Fibroblast of villous mesenchyme (primary cell): Measurements from ENCODE around the gene ABHD14A. TPM values are rescaled to one million over a fixed set of nuclear protein-coding genes. Genes with fewer than 3 reads are reported as not detected.
"Not testable (repeated sequence)": the region's sequence is repeated elsewhere in the genome, so short reads cannot be mapped to it uniquely, and the experiment has no call there.

Experiments used
- DNase-seq: peaks from one replicate; pipeline ENCODE4 v3.0.0-alpha.2; 2010; ENCODE audit warnings: low read depth
- H3K4me3 ChIP-seq: 2 replicates; pipeline ENCODE4 v1.5.1; 2011; ENCODE audit warnings: low read depth, mild to moderate bottlenecking, low read length
- total RNA-seq: library from RNA; depleted of rRNA; stranded (reverse); fragments of >200 nt; gene quantifications from 2 replicates; pipeline ENCODE4 v1.2.3, GENCODE V29; 2012
- TF ChIP-seq, protein P1 (sequence below): IDR thresholded peaks from 2 replicates; pipeline ENCODE4 v1.5.1; 2012; ENCODE audit warnings: low read depth, mild to moderate bottlenecking, low read length; ENCODE audit not compliant: insufficient read depth

The ABHD14A gene
- total RNA-seq, 1 donor: 5.2 TPM

DNA sequence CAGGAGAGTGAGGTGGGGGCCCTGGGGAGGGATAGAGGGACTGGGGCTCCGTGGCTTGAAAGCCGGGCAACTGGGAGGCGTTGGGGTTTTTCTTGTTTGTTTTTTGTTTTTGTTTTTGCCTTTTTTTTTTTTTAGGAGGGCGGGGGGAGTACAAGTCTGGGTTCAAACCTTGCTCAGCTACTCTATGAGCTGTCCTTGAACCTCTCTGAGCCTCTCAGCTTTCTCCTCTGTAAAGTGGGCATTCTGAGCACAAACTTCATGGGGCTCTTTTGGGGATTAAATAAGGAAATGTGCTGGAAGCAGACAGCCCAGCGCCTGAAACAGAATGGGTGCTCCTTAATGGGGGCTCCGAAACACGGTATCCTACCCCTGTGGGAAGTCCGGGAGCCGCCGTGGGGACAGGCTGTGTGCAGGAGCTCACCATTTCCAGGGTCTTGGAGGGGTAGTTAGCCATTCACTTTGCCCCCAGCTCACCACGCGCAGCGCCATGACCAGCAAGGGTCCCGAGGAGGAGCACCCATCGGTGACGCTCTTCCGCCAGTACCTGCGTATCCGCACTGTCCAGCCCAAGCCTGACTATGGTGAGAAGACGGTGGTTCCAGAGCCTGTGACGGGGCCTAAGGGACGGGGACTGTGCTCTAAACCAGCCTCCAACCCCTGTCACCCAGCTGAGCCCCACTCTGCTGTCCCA lies 8.9 kb downstream of the ABHD14A start:
- peak overlapping the region; percentile 66 for H3K4me3 ChIP-seq
- TF ChIP-seq, protein P1, sequence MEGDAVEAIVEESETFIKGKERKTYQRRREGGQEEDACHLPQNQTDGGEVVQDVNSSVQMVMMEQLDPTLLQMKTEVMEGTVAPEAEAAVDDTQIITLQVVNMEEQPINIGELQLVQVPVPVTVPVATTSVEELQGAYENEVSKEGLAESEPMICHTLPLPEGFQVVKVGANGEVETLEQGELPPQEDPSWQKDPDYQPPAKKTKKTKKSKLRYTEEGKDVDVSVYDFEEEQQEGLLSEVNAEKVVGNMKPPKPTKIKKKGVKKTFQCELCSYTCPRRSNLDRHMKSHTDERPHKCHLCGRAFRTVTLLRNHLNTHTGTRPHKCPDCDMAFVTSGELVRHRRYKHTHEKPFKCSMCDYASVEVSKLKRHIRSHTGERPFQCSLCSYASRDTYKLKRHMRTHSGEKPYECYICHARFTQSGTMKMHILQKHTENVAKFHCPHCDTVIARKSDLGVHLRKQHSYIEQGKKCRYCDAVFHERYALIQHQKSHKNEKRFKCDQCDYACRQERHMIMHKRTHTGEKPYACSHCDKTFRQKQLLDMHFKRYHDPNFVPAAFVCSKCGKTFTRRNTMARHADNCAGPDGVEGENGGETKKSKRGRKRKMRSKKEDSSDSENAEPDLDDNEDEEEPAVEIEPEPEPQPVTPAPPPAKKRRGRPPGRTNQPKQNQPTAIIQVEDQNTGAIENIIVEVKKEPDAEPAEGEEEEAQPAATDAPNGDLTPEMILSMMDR: no peak
- DNase-seq: no peak

DNA sequence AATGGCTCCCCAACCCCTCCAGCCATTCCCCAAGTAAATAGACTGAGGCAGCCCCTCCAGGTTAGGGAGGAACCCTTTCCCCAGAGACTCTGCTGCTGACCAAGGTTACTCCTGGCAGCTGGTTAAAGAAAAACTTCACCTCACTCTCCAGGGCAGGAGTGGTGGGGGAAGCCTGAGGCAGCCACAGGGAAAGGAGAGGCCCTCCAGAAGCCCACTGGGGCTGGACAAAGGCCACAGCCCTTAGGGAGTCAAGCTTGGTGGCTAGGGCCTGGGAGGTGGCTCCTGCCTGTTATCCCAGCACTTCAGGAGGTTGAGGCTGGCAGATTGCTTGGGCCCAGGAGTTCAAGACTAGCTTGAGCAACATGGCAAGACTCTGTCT lies 9.4 kb downstream of the ABHD14A start:
- TF ChIP-seq, protein P1: no peak
- peak overlapping the region; percentile 66 for H3K4me3 ChIP-seq
- no peak for DNase-seq

DNA sequence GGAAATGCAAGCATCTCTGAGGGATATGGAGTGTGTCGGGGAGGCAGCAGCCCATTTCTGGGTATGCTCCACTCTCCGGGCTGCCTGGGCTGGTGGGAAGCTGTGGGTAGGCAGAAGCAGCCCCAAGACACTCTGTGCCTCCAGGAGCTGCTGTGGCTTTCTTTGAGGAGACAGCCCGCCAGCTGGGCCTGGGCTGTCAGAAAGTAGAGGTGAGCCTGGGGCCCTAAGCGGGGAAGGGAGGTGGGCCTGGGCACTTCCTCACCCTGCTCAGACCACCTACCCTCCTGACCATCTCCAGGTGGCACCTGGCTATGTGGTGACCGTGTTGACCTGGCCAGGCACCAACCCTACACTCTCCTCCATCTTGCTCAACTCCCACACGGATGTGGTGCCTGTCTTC lies 10.2 kb downstream of the ABHD14A start:
- TF ChIP-seq, protein P1: no peak
- H3K4me3 ChIP-seq: no peak overlapping the region

DNA sequence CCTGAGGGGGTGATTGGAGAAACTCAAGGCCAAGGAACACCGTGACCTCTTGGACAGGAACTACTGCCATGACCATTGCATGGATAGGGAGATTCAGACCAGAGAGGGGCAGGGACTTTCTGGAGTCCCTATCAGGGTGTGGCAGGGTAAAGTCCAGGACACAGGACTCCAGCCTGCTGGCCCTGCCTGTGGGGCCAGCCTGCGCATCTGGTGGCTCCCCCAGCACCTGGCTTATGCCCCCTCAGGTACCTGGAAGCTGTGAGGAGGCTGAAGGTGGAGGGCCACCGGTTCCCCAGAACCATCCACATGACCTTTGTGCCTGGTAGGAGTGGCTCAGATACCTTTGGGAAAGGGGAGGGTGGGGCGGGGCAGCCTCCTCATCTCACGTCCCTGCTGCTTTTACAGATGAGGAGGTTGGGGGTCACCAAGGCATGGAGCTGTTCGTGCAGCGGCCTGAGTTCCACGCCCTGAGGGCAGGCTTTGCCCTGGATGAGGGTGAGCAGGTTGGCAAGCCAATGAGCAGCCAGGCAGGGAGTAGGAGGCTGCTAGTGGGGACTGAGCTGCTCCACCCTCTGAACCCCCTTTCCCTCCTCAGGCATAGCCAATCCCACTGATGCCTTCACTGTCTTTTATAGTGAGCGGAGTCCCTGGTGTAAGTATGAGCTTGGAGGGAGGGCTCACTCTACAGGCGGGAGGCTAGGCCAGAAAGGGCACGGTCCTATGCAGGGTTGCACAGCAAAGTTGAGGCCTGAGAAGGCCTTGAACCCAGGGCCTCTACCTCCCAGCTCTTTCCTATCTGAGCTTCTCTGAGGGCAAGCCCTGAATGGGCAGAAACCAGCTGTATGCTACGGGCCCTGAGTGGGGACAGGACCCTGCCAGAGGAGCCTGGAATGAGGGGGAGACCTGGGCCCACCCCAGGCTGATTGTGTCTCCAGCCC lies 11.4 kb downstream of the ABHD14A start:
- DNase-seq: no peak
- TF ChIP-seq, protein P1: no peak
- no peak overlapping the region for H3K4me3 ChIP-seq

More for the DNA sequence above, 10.2 kb downstream of the ABHD14A start:
- no peak for DNase-seq

DNA sequence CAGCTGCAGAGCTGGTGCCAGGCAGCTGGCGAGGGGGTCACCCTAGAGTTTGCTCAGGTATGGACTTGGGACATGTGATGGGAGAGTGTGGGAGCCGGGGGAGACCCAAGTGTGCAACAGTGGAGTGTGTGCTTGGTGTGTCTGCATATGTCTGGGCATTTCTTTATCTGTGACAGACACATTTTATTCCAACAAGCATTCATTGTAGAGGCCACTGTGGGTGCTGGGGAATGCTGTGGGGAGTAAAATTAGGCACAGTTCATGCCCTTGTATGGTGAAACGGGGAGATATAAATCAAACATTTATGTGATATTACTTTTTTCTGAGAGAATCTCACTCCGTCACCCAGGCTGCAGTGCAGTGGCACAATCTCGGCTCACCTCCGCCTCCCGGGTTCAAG lies 12.7 kb downstream of the ABHD14A start:
- TF ChIP-seq, protein P1: no peak
- DNase-seq: no peak
- H3K4me3 ChIP-seq: no peak overlapping the region

DNA sequence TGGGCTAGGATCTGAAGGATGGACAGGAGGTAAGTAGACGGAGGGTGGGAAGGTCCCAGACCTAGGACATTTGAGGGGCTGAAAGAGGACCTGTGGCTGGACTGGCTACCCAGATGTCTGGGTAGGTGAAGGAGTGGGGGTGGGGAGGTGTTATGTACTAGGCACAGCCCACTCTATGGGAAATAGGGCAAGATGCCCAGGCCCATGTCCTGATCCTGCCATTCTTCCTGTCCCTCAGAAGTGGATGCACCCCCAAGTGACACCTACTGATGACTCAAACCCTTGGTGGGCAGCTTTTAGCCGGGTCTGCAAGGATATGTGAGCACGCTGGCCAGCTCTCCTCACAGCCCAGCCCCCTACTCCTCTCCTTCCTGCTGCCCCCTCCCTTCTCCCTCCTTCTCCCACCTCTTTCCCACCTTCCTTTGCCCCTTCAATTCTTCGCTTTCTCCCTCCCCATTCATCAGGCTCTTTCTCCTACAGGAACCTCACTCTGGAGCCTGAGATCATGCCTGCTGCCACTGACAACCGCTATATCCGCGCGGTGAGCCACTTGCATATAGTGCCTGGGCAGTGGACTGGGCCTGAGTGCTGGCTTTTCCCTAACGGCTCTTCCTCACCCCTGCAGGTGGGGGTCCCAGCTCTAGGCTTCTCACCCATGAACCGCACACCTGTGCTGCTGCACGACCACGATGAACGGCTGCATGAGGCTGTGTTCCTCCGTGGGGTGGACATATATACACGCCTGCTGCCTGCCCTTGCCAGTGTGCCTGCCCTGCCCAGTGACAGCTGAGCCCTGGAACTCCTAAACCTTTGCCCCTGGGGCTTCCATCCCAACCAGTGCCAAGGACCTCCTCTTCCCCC lies 13.7 kb downstream of the ABHD14A start:
- TF ChIP-seq, protein P1: no peak
- DNase-seq: no peak
- H3K4me3 ChIP-seq: no peak overlapping the region

DNA sequence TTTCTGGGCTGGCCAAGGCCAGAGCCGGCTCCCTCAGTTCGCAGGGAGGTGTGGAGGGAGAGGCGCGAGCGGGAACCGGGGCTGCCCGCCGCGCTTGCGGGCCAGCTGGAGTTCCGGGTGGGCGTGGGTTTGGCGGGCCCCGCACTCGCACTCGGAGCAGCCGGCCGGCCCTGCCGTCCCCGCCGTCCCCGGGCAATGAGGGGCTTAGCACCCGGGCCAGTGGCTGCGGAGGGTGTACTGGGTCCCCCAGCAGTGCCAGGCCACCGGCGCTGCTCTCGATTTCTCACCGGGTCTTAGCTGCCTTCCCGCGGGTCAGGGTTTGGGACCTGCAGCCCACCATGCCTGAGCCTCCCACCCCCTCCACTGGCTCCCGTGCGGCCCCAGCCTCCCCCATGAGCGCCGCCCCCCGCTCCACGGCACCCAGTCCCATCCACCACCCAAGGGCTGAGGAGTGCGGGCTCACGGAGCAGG lies 15.7 kb downstream of the ABHD14A start:
- DNase-seq, H3K4me3 ChIP-seq: not testable (repeated sequence)
